Measurements from ENCODE around the gene GSS.
A peak's percentile ranks its signal among the peaks of the same experiment; 100 is the strongest.
"Not testable (repeated sequence)": the region's sequence is repeated elsewhere in the genome, so short reads cannot be mapped to it uniquely, and the experiment has no call there.

Gene GSS

GRCh38 chr20:34925981-34926380, 29.6 kb downstream of the GSS start:
- Mint-ChIP-seq H3K36me3 (ENCODE audit: low read depth) (peaks cover 56% of the 10 kb centered on the region), H3K4me1 (ENCODE audit: low read depth) (peaks cover 11% of the 10 kb centered on the region), H3K27ac (peak overlapping the region; percentile 27), H3K4me3 (no peak overlapping the region), H3K27me3 (no peaks in the 10 kb centered on the region), H3K9me3 (no peaks in the 10 kb centered on the region)
- DNase-seq: no peak

- Mint-ChIP-seq H3K27me3 (no peaks in the 10 kb centered on the region), H3K4me1 (ENCODE audit: low read depth) (peaks cover 16% of the 10 kb centered on the region), H3K4me3 (no peak overlapping the region), H3K27ac (peak overlapping the region; percentile 0), H3K36me3 (ENCODE audit: low read depth) (peaks cover 56% of the 10 kb centered on the region), H3K9me3 (no peaks in the 10 kb centered on the region)
- DNase-seq: no peak
Observed at GRCh38 chr20:34925341-34925740, 30.3 kb downstream of the GSS start.

GRCh38 chr20:34923414-34923813, 32.2 kb downstream of the GSS start:
- Mint-ChIP-seq H3K27ac (no peak overlapping the region), H3K36me3 (ENCODE audit: low read depth) (peaks cover 44% of the 10 kb centered on the region), H3K27me3 (no peaks in the 10 kb centered on the region), H3K9me3 (no peaks in the 10 kb centered on the region), H3K4me1 (ENCODE audit: low read depth) (peaks cover 28% of the 10 kb centered on the region), H3K4me3 (no peak overlapping the region)
- no peak for DNase-seq

GRCh38 chr20:34922654-34923381, 32.8 kb downstream of the GSS start:
- DNase-seq: no peak
- Mint-ChIP-seq H3K27me3 (no peaks in the 10 kb centered on the region), H3K4me3 (no peak overlapping the region), H3K4me1 (ENCODE audit: low read depth) (peaks cover 34% of the 10 kb centered on the region), H3K27ac (no peak overlapping the region), H3K9me3 (no peaks in the 10 kb centered on the region), H3K36me3 (ENCODE audit: low read depth) (peaks cover 38% of the 10 kb centered on the region)

- Mint-ChIP-seq H3K27ac (peak overlapping the region; percentile 38), H3K4me1 (ENCODE audit: low read depth) (peaks cover 45% of the 10 kb centered on the region), H3K36me3 (ENCODE audit: low read depth) (peaks cover 25% of the 10 kb centered on the region), H3K9me3 (no peaks in the 10 kb centered on the region), H3K4me3 (no peak overlapping the region), H3K27me3 (no peaks in the 10 kb centered on the region)
- DNase-seq: no peak
Observed at GRCh38 chr20:34921436-34921835, 34.2 kb downstream of the GSS start.

GRCh38 chr20:34920055-34920454, 35.6 kb downstream of the GSS start:
- Mint-ChIP-seq H3K4me3 (no peak overlapping the region), H3K27me3 (no peaks in the 10 kb centered on the region), H3K9me3 (no peaks in the 10 kb centered on the region), H3K27ac (peak overlapping the region; percentile 49), H3K36me3 (ENCODE audit: low read depth) (peaks cover 13% of the 10 kb centered on the region), H3K4me1 (ENCODE audit: low read depth) (peaks cover 43% of the 10 kb centered on the region)
- DNase-seq: no peak

GRCh38 chr20:34916774-34917354, 38.7 kb downstream of the GSS start:
- Mint-ChIP-seq H3K27me3 (no peaks in the 10 kb centered on the region), H3K27ac (no peak overlapping the region), H3K36me3 (ENCODE audit: low read depth) (peaks cover 10% of the 10 kb centered on the region), H3K4me3 (no peak overlapping the region), H3K9me3 (no peaks in the 10 kb centered on the region), H3K4me1 (ENCODE audit: low read depth) (peaks cover 43% of the 10 kb centered on the region)
- DNase-seq: no peak

GRCh38 chr20:34915749-34916455, 39.7 kb downstream of the GSS start:
- DNase-seq: no peak
- no peak overlapping the region for H3K4me3 Mint-ChIP-seq
- no peaks in the 10 kb centered on the region for H3K9me3 Mint-ChIP-seq
- H3K27ac Mint-ChIP-seq: no peak overlapping the region
- peaks cover 10% of the 10 kb centered on the region for H3K36me3 Mint-ChIP-seq (ENCODE audit: low read depth)
- H3K4me1 Mint-ChIP-seq (ENCODE audit: low read depth): peaks cover 34% of the 10 kb centered on the region
- no peaks in the 10 kb centered on the region for H3K27me3 Mint-ChIP-seq

GRCh38 chr20:34915131-34915530, 40.5 kb downstream of the GSS start:
- H3K9me3 Mint-ChIP-seq: no peaks in the 10 kb centered on the region
- no peak for DNase-seq
- peaks cover 2% of the 10 kb centered on the region for H3K36me3 Mint-ChIP-seq (ENCODE audit: low read depth)
- peaks cover 27% of the 10 kb centered on the region for H3K4me1 Mint-ChIP-seq (ENCODE audit: low read depth)
- H3K27me3 Mint-ChIP-seq: no peaks in the 10 kb centered on the region
- H3K4me3 Mint-ChIP-seq: no peak overlapping the region
- no peak overlapping the region for H3K27ac Mint-ChIP-seq

GRCh38 chr20:34907616-34908469, 47.8 kb downstream of the GSS start:
- no peaks in the 10 kb centered on the region for H3K27me3 Mint-ChIP-seq
- DNase-seq: no peak
- H3K27ac Mint-ChIP-seq: peak overlapping the region; percentile 22
- H3K9me3 Mint-ChIP-seq: no peaks in the 10 kb centered on the region
- no peaks in the 10 kb centered on the region for H3K36me3 Mint-ChIP-seq (ENCODE audit: low read depth)
- H3K4me3 Mint-ChIP-seq: no peak overlapping the region
- peaks cover 7% of the 10 kb centered on the region for H3K4me1 Mint-ChIP-seq (ENCODE audit: low read depth)

- no peak for DNase-seq
- Mint-ChIP-seq H3K36me3 (ENCODE audit: low read depth) (no peaks in the 10 kb centered on the region), H3K4me3 (no peak overlapping the region), H3K9me3 (no peaks in the 10 kb centered on the region), H3K27me3 (no peaks in the 10 kb centered on the region), H3K4me1 (ENCODE audit: low read depth) (peaks cover 7% of the 10 kb centered on the region), H3K27ac (no peak overlapping the region)
Observed at GRCh38 chr20:34904202-34904621, 51.4 kb downstream of the GSS start.

GRCh38 chr20:34898731-34899130, 56.9 kb downstream of the GSS start:
- not testable (repeated sequence) for H3K9me3 Mint-ChIP-seq; H3K4me1 Mint-ChIP-seq (ENCODE audit: low read depth); H3K27me3 Mint-ChIP-seq; H3K36me3 Mint-ChIP-seq (ENCODE audit: low read depth); H3K27ac Mint-ChIP-seq; H3K4me3 Mint-ChIP-seq; DNase-seq

- H3K9me3 Mint-ChIP-seq; H3K27me3 Mint-ChIP-seq; H3K4me3 Mint-ChIP-seq; H3K36me3 Mint-ChIP-seq (ENCODE audit: low read depth); H3K27ac Mint-ChIP-seq; DNase-seq; H3K4me1 Mint-ChIP-seq (ENCODE audit: low read depth): not testable (repeated sequence)
Observed at GRCh38 chr20:34898129-34898528, 57.5 kb downstream of the GSS start.

GRCh38 chr20:34896086-34896621, 59.5 kb downstream of the GSS start:
- Mint-ChIP-seq H3K36me3 (ENCODE audit: low read depth) (no peaks in the 10 kb centered on the region), H3K9me3 (no peaks in the 10 kb centered on the region), H3K27ac (no peak overlapping the region), H3K4me3 (no peak overlapping the region), H3K27me3 (no peaks in the 10 kb centered on the region), H3K4me1 (ENCODE audit: low read depth) (peaks cover 20% of the 10 kb centered on the region)
- no peak for DNase-seq
